WTC11 (cell line): Measurements from ENCODE around the gene MNAT1.

ENCODE experiments used
- CTCF ChIP-seq: fragments of 200-600 bp; IDR thresholded peaks from 2 replicates; pipeline ENCODE4 v1.8.0; 2022; ENCODE audit warnings: antibody characterized with exemption
- E2F4 ChIP-seq: sonication (generic); formaldehyde crosslinking; IDR thresholded peaks from 2 replicates; pipeline ENCODE4 v1.8.1; 2022; ENCODE audit warnings: low read depth, mild to moderate bottlenecking, moderate library complexity, missing genetic modification reagents, borderline replicate concordance
- E2F5 ChIP-seq: sonication (generic); formaldehyde crosslinking; IDR thresholded peaks from 2 replicates; pipeline ENCODE4 v1.8.1; 2022; ENCODE audit warnings: mild to moderate bottlenecking, moderate library complexity, missing genetic modification reagents
- TEAD4 ChIP-seq: sonication (generic); formaldehyde crosslinking; IDR thresholded peaks from 2 replicates; pipeline ENCODE4 v1.8.0; 2022; ENCODE audit warnings: mild to moderate bottlenecking, missing genetic modification reagents

GRCh38 chr14:60968671-60969070 lies 234.1 kb downstream of the MNAT1 start:
- TF ChIP-seq CTCF (no peak), TEAD4 (CRISPR knock-in tag) (no peak), E2F4 (no peak), E2F5 (CRISPR knock-in tag) (no peak)
